HUDEP-2 (cell line): ENCODE data around the gene RTN4R.

Experiments used
- DNase-seq, 76 experiments: peaks; one replicate each; lab custom pipeline; 2025; ENCODE audit not compliant: unreplicated experiment in 76 of 76; lab: John Stamatoyannopoulos, UW

Gene RTN4R

GRCh38 chr22:20204806-20205205 is 63.3 kb downstream of the RTN4R start:
- DNase-seq: no peak

DNA sequence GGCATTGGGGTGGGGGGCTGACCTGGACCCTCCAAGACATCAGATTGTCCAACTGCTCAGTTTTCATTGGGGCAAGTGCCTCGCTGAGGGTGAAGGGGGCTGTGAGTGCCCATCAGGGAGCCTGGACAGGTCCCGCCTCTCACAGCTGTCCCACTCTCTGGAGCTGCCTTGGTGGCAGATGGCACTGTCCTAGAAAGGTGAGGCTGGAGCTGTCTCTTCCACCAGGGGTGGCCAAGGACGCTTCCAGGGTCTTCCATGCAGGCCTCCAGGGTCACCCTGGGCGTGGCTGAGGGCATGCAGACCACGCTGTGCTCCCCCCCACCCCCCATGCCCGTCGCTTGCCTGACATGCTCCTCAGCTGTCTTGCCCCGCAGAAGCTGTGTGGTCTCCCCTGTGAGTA is 63.8 kb downstream of the RTN4R start:
- DNase-seq: no peak

DNA sequence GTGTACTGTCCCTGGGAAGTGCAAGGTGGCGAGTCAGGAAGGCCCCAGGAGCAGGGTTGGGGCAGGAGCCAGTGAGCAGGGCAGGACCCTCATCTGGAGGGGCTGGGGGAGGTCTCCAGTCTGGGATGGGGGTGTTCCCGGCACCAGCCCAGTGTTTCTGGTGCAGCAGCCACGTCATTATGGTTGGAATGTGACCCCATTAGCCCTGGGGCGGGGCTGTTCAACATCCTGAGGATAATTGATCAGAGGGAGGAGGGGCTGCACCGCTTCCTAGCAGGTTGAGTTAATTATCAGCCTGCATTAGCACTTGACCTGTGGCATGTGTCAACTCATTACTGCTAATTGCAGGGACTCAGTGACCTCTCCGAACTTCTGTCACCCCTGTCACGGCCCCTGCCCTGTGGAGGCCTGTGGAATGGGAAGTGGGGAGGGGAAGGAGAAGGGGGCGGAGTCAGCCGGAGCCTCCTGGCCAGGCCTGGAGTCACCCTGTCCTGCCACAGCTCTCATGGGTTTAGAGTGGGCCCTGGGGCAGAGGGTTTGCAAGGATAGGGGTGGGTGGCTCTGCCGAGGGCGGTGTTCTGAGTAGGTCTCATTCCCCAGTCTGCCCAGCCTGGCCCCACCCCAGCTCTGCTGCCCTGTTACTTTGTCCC is 64.4 kb downstream of the RTN4R start:
- no peak for DNase-seq

DNA sequence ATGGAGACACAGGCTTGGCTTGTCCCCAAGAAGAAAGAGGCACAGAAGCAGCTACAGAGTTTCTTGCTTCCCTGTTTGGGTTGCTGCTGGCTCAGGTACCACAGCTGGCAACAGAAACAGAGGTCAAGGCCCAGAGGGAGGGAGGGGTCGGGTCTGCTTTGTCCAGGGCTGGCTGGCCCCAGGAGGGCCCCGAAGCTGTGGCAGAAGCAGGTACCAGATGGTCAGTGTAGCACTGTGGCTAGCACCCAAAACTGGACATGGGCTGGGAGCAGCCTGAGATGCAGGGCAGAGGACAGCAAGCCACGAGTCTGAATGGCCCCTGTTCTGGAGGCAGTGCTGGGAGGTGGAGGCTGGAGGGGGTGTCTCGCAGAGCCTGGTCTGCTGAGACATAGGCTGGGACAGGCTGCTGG is 65.0 kb downstream of the RTN4R start:
- DNase-seq: no peak

DNA sequence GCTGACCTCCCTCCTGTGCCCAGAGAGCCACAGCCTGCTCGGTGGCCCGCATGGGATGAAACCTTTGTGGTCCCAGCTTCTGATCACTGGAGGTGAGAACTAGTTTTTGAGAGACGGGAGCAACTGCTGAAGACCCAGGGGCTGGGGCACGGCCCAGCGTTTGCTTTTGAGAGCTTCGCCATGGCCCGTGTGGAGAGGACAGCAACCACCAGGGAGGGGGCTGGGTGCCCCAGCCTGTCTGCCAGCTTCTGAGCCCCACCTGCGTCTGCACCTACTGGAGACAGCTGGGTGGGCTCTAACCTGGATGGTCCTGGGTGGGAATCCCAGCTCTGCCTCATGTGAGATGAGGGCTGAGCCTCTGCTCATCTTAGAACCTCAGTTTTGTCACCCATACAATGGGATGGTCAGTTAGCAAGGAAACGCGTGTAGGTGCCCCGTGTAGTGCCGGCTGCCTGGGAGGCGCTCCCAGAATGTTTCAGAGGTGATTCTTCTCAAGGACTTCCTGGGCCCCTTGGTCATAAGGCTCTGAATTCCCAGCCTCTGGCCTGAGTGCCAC is 66.2 kb downstream of the RTN4R start:
- DNase-seq: no peak

GRCh38 chr22:20199906-20200305 is 68.2 kb downstream of the RTN4R start:
- DNase-seq: no peak

- no peak for DNase-seq
Observed at GRCh38 chr22:20199413-20199842, 68.7 kb downstream of the RTN4R start.

DNA sequence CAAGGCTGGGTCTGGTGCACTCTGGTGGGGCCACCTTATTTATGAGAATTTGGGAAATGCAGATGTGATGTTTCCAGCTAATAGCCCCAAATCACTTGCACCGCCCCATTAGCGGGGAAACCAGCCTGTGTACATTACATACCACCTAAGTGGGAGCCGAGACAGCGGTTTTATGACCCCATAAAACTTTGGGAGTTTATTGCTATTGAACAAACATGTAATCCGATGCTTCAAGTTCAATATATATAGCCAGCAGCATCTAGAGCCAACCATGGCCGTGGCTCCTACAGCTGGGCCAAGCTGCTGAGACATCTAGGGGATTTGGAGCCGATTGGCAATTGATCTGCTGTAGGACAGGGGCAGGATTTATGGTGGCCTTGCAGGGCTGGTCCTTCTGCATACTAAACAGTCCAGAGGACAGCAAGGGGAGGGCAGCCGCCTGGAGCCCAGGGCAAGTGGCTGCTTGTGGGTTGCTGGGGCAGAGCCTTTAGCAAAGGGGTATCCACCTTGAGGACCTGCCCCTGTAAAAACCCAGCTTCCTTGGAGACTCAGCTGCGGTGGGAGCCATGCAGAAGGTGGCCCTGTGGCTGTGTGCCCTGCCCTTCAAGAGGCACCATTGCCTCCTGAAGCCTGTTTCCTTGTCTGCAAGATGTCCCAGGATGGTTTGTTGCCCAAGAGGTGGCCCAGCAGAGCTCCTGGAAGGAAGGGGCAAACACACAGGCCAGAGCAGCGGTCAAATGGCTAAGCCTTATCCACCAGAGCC is 69.4 kb downstream of the RTN4R start:
- DNase-seq: no peak

DNA sequence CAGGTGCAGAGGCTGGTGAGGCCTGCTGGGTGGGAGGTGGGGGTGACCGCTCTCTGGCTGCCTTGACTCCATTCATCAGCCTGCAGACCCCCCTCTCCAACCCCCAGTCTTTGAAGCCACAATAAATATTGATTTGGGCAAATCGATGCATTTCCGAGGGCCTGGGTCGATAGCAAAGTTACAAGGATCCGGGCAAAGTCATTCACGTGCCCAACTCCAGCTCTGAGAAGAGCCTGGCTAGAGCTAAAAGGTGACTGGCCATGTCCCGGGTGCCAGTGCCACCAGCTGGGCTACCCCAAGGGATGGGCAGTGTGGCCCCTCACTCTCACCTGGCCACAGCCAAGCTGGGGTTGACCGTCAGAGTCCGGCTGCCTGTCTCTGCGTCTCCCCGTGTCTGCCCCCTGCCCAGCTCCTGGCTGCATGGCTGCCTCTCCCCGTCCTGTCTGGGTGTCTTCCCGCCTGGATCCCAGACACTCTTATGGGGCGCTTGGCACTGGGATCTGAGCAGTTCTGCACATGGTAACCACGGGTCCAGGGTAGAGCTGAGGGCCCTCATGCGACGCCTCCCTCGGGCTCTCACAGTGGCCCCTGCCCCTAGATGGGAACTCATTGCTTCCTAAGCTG is 70.6 kb downstream of the RTN4R start:
- no peak for DNase-seq

- DNase-seq: no peak
Observed at GRCh38 chr22:20196094-20196842, 71.8 kb downstream of the RTN4R start.

- DNase-seq: no peak
Observed at GRCh38 chr22:20194681-20195593, 73.2 kb downstream of the RTN4R start.

DNA sequence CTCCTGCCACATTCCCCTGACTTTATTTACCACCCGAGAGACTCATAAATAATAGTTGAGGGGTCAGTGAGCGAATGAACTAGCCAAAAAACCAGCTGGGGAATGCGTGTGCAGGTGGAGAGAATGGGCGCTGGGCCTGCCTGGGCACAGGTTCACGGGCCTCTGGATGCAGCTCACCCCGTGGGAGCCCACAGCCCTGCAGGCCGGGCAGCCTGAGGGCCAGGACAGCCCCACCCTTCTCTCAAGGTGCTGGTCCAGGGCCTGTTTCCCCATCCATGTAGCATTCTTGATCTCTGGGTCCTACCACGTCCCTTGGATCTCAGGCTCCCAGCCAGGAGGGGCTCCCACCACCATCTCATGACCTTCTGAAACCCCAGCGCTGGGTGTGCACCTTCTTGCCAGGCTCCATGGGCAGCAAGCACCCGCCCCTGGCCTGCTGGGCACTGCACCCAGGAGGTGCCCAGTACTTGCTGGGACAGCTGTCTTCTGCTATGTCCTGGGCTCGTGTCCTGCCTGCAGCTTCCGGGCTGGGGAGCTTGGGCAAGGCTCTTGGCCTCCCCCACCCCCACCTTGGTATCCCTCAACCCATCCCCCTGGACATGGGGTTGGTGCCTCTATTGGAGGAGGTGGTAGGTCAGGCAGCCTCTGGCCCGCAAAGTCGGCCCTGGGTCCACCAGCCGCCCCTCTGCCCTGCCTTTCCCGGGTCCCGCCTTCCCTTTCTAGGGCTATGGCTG is 74.2 kb downstream of the RTN4R start:
- no peak for DNase-seq

DNA sequence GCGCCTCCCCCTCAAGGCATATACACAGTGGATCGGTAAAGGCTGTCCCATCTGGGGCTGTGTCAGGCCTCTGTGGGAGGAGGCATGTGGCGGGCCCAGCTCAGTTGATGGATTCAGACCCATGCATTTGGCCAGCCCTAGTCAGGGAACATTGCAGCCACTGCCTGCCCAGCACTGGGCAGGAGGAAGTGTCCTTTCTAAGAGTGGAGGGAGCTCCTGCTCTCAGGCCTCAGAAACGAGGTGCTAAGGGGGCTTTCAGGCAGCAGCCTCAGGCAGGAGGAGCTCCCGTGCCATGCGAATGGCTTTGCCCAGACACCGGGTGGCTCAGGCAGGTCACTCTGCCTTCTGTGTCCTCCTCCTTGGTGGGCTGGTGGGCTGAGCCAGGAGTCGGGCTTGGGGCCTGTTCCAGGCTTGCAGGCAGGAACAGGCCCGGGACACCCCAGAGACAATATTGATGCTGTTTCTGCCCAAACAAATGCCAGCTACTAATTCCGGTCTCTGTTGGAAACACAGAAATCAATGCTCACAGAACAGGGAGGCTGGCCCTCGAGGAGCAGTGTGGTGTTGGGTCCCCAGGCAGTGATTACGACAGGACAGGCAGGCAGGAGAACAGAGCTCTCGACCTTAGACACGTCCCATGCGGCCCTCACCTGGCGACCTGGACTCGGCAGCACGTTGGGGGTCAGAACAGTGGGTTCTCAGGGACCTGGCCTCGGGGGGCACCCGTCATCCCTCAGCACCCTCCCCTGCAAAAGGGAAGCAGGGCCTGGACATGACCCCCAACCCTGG is 75.0 kb downstream of the RTN4R start:
- DNase-seq: no peak

DNA sequence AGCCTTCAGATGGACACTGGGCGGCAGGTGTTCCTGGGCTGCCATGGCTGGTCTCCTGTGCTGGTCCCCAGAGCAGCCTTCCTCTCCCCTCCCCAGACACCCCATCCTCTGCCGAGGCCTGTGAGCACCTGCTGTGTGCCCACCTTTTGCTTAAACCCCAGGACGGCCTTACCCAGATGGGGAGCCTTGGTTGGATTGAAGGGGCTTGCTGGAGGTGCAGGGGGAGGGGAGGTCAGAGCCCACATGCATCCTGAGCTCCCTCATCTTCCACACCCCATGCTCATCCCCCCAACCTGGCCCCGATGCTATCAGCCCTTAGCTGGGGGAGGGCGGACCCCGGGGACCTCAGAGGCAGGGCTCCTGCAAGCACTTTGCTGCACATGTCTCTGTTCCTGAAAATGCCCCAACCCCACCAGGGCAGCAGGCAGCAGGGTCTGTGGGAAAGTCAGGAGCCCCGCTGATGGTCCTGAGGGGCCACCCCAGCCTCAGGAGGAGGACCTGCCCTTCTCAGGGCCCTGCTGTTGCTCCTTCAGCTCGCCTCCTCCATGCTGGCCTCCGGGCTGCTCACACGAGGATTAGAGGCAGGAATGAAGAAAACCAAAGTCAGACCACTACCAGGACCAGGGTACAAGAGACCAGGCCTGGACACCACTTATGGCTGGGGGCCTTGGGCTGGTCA is 75.7 kb downstream of the RTN4R start:
- no peak for DNase-seq

- no peak for DNase-seq
Observed at GRCh38 chr22:20191803-20192202, 76.3 kb downstream of the RTN4R start.
